ENCODE measurements around the gene GSDME. TPM values are rescaled to one million over a fixed set of nuclear protein-coding genes. Genes with fewer than 3 reads are reported as not detected.

GSDME gene
- total RNA-seq, 4 donors from 2014 or later: 10.2 to 30.2 (median 16.4) TPM

- 83 to 91% methylated on average over 13 of the region's 13 CpGs for WGBS, 2 donors
- intact Hi-C loops (cut with DNase I): no loop called here
- TF ChIP-seq POLR2A (IDR thresholded peaks at IDR 0.05): no peak
- TF ChIP-seq, protein P1, sequence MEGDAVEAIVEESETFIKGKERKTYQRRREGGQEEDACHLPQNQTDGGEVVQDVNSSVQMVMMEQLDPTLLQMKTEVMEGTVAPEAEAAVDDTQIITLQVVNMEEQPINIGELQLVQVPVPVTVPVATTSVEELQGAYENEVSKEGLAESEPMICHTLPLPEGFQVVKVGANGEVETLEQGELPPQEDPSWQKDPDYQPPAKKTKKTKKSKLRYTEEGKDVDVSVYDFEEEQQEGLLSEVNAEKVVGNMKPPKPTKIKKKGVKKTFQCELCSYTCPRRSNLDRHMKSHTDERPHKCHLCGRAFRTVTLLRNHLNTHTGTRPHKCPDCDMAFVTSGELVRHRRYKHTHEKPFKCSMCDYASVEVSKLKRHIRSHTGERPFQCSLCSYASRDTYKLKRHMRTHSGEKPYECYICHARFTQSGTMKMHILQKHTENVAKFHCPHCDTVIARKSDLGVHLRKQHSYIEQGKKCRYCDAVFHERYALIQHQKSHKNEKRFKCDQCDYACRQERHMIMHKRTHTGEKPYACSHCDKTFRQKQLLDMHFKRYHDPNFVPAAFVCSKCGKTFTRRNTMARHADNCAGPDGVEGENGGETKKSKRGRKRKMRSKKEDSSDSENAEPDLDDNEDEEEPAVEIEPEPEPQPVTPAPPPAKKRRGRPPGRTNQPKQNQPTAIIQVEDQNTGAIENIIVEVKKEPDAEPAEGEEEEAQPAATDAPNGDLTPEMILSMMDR (IDR thresholded peaks at IDR 0.05): no peak
These were observed 29.8 kb downstream of the GSDME start for GRCh38 chr7:24727154-24728120.

DNA sequence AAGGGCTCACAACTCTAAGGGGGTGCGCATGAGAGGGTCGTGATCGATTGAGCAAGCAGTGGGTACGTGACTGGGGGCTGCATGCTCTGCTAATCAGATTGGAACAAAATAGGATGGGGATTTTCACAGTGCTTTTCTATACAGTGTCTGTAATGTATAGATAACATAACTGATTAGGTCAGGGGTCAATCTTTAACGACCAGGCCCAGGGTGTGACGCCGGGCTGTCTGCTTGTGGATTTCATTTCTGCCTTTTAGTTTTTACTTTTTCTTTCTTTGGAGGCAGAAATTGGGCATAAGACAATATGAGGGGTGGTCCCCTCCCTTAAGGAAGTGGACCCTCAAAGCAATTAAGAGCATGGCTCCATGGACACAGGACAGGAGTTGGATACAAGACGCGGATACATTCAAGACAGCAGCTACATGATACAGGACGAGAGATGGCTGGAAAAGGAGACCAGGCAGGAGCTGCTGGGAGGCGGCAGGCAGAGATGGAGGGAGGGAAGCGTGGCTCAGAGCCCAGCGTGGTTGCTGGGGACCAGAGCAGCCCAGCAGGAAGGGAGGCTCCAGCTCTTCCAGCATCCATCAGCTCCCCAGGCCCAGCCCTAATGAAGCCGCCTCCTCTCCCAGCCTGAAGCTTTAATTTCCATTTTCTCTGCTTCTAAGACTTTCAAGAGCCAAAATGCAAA lies 31.6 kb downstream of the GSDME start:
- H3K4me1 ChIP-seq: peaks cover 7 to 8% of the 10 kb centered on the region in 2 donors
- intact Hi-C loops (cut with DNase I): no loop called here
- no peaks in the 10 kb centered on the region for H3K27me3 ChIP-seq
- H3K36me3 ChIP-seq: no peaks in the 10 kb centered on the region
- no peak for DNase-seq
- no peak for TF ChIP-seq POLR2A (IDR thresholded peaks at IDR 0.05)
- H3K9me3 ChIP-seq: no peaks in the 10 kb centered on the region
- no peak overlapping the region for H3K27ac ChIP-seq
- H3K4me3 ChIP-seq (replicated peaks in 1 of 3): no peak overlapping the region
- 72 to 86% methylated on average over 14 of the region's 14 CpGs for WGBS, 2 donors

More at GRCh38 chr7:24727154-24728120, 29.8 kb downstream of the GSDME start:
- Histone ChIP-seq H3K27me3 (no peaks in the 10 kb centered on the region), H3K4me3 (replicated peaks in 1 of 3) (no peak overlapping the region), H3K36me3 (no peaks in the 10 kb centered on the region), H3K27ac (no peak overlapping the region), H3K4me1 (no peaks in the 10 kb centered on the region), H3K9me3 (no peaks in the 10 kb centered on the region)
- DNase-seq: no peak

- H3K9me3 ChIP-seq: no peaks in the 10 kb centered on the region
- H3K4me3 ChIP-seq (replicated peaks in 1 of 3): no peak overlapping the region
- intact Hi-C loops (cut with DNase I): no loop called here
- no peak for DNase-seq
- no peaks in the 10 kb centered on the region for H3K27me3 ChIP-seq
- H3K36me3 ChIP-seq: no peaks in the 10 kb centered on the region
- H3K27ac ChIP-seq: no peak overlapping the region
- TF ChIP-seq POLR2A (IDR thresholded peaks at IDR 0.05): no peak
- TF ChIP-seq, protein P1 (IDR thresholded peaks at IDR 0.05): no peak
- peaks cover 7 to 8% of the 10 kb centered on the region in 2 donors for H3K4me1 ChIP-seq
- WGBS, 2 donors: 92 to 93% methylated on average over 13 of the region's 13 CpGs
These were observed 32.6 kb downstream of the GSDME start for GRCh38 chr7:24724451-24725190.

- intact Hi-C loops (cut with DNase I): no loop called here
- 79 to 84% methylated on average over 5 of the region's 5 CpGs for WGBS, 2 donors
These were observed 34.1 kb downstream of the GSDME start for GRCh38 chr7:24723178-24723530.

More at GRCh38 chr7:24723178-24723530, 34.1 kb downstream of the GSDME start:
- Histone ChIP-seq H3K27me3 (no peaks in the 10 kb centered on the region), H3K27ac (no peak overlapping the region), H3K4me3 (replicated peaks in 1 of 3) (no peak overlapping the region), H3K9me3 (no peaks in the 10 kb centered on the region), H3K36me3 (no peaks in the 10 kb centered on the region), H3K4me1 (peaks cover 7 to 8% of the 10 kb centered on the region in 2 donors)
- TF ChIP-seq POLR2A (IDR thresholded peaks at IDR 0.05): no peak
- TF ChIP-seq, protein P1 (IDR thresholded peaks at IDR 0.05): peak in 1 of 6 experiments; percentile 1
- DNase-seq: no peak
